NB4 (cell line): Measurements from ENCODE around the gene LRMDA.

Experiments used
- MYC ChIP-seq: IDR thresholded peaks from 2 replicates; pipeline ENCODE4 v1.6.1; 2011; ENCODE audit warnings: low read depth, low read length
- POLR2A ChIP-seq: IDR thresholded peaks from 2 replicates; pipeline ENCODE4 v1.6.1; 2011; ENCODE audit warnings: mild to moderate bottlenecking; ENCODE audit not compliant: insufficient read length; ENCODE audit errors: extremely low read depth
- TF ChIP-seq, protein P1 (sequence below): IDR thresholded peaks from one replicate; pipeline ENCODE4 v1.5.1; 2012; ENCODE audit warnings: low read depth, low read length
- TF ChIP-seq, protein P2 (sequence below): IDR thresholded peaks from 2 replicates; pipeline ENCODE4 v1.6.1; 2011; ENCODE audit warnings: low read depth, low read length

DNA sequence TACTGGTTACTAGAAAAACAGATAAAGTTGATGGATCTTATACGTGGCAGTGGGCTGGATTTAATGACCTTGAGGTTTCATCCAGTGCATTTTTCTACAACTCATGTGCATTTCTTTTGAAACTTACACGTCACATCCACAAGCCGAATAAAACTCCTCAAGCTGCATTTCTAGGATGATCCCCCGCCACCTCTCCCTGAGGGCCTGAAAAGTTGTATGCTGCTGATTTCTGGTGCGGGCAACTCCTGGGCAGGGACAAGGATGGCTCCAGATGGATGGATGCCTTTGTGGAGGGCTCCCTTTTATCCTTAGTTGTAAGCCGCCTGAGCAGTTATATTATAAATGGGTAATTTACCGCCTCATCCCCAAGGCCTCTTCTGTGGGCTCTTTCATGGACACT, 1091.1 kb downstream of the LRMDA start:
- TF ChIP-seq, protein P1, sequence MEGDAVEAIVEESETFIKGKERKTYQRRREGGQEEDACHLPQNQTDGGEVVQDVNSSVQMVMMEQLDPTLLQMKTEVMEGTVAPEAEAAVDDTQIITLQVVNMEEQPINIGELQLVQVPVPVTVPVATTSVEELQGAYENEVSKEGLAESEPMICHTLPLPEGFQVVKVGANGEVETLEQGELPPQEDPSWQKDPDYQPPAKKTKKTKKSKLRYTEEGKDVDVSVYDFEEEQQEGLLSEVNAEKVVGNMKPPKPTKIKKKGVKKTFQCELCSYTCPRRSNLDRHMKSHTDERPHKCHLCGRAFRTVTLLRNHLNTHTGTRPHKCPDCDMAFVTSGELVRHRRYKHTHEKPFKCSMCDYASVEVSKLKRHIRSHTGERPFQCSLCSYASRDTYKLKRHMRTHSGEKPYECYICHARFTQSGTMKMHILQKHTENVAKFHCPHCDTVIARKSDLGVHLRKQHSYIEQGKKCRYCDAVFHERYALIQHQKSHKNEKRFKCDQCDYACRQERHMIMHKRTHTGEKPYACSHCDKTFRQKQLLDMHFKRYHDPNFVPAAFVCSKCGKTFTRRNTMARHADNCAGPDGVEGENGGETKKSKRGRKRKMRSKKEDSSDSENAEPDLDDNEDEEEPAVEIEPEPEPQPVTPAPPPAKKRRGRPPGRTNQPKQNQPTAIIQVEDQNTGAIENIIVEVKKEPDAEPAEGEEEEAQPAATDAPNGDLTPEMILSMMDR = no peak
- TF ChIP-seq POLR2A (no peak), MYC (no peak)
- TF ChIP-seq, protein P2, sequence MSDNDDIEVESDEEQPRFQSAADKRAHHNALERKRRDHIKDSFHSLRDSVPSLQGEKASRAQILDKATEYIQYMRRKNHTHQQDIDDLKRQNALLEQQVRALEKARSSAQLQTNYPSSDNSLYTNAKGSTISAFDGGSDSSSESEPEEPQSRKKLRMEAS = no peak
